ENCODE results near the gene STPG3.

STPG3 gene

GRCh38 chr9:137221095-137221505 lies 30.0 kb upstream of the STPG3 start:
- in situ Hi-C loops (cut with MboI; ENCODE audit: low sequenced_read_pairs) = loop anchor here (25.0 kb wide), 1 partner anchor 434 kb away; the partner anchor contains the start of genes CCDC183 and TMEM141

DNA sequence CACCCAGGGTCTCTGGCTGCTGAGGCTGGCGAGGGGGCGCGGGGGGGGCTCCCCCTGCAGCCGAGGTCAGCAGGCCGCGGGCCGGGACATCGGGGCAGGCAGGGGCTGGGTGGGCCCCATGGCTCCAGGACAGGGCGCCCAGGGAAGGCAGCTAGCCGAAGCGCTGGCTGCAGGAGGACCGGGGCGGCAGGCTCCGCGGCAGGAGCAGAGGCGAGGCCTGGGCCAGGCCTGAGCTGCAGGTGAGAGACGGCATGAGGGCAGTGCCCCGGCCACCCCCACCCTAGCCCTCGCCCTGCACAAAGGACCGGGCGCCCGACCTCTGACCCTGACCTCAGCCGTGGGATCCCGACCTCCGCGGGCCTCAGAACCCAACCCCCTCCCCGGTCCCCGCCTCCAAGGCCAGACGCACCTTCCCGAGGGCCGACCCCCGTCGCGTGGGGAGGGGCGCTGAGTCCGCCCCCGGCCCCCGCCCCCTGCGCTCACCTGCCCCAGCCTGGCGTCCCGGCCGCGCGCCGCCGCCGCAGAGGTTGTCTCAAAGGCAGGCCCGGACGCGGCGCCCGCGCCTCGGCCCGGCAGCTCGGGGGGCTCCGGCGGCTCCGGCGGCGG lies 29.5 kb upstream of the STPG3 start:
- in situ Hi-C loops (cut with MboI; ENCODE audit: low sequenced_read_pairs) = loop anchor here (25.0 kb wide), 1 partner anchor 434 kb away; the partner anchor contains the start of genes CCDC183 and TMEM141

- in situ Hi-C loops (cut with MboI; ENCODE audit: low sequenced_read_pairs) = loop anchor here (25.0 kb wide), 1 partner anchor 435 kb away; the partner anchor contains the start of genes CCDC183 and TMEM141
Observed at GRCh38 chr9:137222190-137223077, 28.7 kb upstream of the STPG3 start, which contains the start of gene RNF208. Gene RNF208 (minus strand): TSS chr9:137222240. CDS start chr9:137221212, 1,028 bp downstream.

DNA sequence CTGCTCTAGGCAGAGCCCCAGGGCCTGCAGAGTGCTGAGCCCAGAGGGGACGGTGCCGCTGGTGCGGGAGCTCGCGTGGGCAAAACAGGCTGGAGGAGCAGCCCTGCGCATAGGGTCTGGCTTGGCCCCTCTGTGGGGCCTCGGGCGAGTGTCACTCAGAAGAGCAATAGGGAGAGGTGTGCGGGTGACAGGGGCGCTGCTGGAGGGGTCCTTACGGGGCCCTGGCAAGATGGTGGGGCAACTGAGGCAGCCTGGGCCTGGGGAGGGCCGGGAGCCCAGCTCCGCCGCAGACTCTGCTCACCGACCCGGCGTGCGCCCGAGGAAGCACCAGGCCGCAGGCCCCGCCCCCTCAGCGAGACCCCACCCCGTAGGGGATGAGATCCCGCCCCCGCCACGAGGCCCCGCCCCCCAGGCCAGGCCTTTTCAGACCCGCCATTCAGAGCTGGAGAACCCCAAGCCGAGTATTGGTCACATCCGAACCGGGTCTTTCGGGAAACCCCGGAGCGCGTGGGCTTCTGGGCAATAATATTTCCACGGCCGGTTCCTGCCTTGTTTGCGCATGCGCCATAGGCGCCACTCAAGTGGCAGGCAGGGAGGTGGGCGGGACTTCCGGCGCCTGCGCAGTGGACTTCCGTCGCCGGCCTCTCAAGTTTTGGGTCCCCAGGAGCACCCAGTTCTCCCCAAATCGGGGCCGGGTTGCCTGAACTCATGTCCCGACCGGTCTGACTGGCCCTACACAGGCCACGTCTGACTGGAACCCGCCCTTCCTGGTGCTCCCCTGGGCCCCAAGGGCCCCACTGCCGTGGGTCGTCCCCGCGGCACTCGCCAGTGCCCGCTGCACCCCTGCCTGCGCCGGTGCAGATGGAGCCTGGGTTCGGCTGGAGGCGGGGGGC lies 27.8 kb upstream of the STPG3 start:
- in situ Hi-C loops (cut with MboI; ENCODE audit: low sequenced_read_pairs) = loop anchor here (25.0 kb wide), 1 partner anchor 436 kb away; the partner anchor contains the start of genes CCDC183 and TMEM141

DNA sequence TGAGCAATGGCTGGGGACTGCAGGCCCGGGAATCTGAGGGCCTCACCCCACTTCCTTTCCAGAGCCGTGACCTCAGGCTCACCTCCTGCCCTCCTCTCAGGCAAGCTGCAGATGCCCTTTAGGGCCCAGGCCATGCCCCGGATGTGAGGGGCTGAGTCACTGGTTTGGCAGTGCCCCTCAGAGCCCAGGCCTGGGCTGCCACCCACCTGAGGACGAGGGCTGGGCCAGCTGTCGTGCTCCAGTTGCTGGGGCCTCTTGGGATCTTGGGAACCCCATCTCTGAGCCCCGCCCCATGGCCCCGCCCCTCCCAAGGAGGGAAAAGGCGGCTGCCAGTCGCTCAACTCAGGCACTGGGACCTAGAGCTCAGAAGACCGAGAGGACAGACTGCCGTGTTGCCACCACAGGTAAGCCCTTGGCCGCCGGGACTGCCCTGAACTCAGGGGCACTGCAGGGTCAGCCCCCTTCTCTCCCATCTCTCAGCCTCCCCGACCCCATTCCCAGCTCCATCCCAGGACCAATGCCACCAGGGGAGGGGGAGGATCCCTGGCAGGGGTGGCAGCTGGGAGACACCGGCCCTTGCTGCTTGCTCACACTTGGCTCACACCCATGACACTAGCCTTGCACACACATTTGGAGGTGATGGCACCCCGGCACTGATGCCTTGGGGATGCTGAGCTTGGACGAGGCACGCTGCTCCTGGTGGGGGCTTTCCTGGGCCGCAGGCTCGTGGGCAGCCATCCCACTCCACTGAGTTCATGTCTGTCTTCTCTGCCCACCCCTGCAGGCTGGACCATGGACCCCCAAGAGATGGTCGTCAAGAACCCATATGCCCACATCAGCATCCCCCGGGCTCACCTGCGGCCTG lies 26.0 kb upstream of the STPG3 start, which contains the start of gene CYSRT1:
Gene CYSRT1 (plus strand): TSS at position 345 of the 865 bp plus-strand sequence. CDS start 448 bp downstream, at position 793.
- in situ Hi-C loops (cut with MboI; ENCODE audit: low sequenced_read_pairs) = loop anchor here (5.0 to 25.0 kb wide), 2 partner anchors 103 to 438 kb away; partner anchors contain the start of genes CCDC183 and TMEM141

- in situ Hi-C loops (cut with MboI; ENCODE audit: low sequenced_read_pairs) = loop anchor here (5.0 kb wide), 1 partner anchor 104 kb away; no protein-coding TSS in a partner anchor
Observed at GRCh38 chr9:137225699-137226331, 25.3 kb upstream of the STPG3 start.

- in situ Hi-C loops (cut with MboI; ENCODE audit: low sequenced_read_pairs) = loop anchor here (5.0 kb wide), 1 partner anchor 104 kb away; no protein-coding TSS in a partner anchor
Observed at GRCh38 chr9:137226338-137227053, 24.6 kb upstream of the STPG3 start.

GRCh38 chr9:137227054-137227852 lies 23.8 kb upstream of the STPG3 start, which contains the start of gene RNF224:
Gene RNF224 (plus strand): TSS chr9:137227502. CDS start chr9:137228336, 834 bp downstream.
- in situ Hi-C loops (cut with MboI; ENCODE audit: low sequenced_read_pairs) = loop anchor here (5.0 kb wide), 1 partner anchor 105 kb away; no protein-coding TSS in a partner anchor

DNA sequence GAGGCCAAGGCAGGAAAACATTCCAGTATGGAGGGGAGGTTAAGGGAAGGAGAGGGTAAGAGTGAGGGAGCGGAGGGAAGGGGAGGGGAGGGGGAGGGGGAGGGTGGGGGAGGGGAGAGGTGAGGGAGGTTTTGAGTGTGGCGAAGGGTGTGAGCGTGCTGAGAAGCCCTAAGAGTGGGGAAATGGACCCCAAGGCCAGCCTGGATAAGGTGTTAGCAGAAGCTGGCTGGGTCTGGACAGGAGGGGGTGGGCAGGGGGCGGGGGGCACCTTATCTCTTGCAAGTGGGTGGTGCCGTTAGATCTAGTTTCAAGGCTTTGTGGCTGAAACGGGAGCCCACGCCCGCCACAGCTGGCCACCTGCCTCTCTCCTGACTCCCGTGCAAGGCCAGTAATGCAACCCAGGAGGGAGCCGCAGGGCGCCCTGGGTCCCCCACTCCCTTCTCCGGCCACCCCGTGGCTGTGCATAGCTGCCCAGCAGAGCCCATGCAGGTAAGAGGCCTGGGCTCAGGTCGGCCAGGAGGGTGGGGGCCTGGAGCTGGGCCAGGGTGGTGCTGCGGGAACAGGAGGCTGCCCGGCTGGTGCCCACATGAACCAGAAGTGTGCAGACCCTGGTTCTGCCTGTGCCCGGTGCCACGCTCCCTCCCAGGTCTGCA lies 23.1 kb upstream of the STPG3 start:
- in situ Hi-C loops (cut with MboI; ENCODE audit: low sequenced_read_pairs) = loop anchor here (5.0 kb wide), 1 partner anchor 106 kb away; no protein-coding TSS in a partner anchor

DNA sequence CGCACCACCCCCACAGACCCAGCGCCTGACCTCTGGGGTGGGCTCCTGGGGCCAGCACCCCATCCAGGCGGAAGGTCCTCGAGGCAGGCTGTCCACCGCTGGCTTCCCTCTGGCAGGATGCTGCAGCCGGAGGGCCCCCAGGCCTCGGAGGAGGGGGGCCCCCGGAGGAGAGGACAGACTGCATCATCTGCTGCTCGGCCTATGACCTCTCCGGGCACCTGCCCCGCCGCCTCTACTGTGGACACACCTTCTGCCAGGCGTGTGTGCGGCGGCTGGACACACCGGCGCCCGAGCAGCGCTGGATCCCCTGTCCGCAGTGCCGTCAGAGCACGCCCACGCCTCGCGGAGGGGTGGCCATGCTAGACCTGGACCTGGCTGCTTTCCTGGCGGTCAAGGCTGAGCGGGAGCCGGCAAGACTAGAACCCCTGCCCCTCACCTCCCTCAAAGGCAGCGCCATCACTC lies 22.5 kb upstream of the STPG3 start:
- in situ Hi-C loops (cut with MboI; ENCODE audit: low sequenced_read_pairs) = loop anchor here (5.0 kb wide), 1 partner anchor 106 kb away; no protein-coding TSS in a partner anchor

GRCh38 chr9:137228968-137229896 lies 21.9 kb upstream of the STPG3 start:
- in situ Hi-C loops (cut with MboI; ENCODE audit: low sequenced_read_pairs) = loop anchor here (5.0 kb wide), 1 partner anchor 107 kb away; no protein-coding TSS in a partner anchor

DNA sequence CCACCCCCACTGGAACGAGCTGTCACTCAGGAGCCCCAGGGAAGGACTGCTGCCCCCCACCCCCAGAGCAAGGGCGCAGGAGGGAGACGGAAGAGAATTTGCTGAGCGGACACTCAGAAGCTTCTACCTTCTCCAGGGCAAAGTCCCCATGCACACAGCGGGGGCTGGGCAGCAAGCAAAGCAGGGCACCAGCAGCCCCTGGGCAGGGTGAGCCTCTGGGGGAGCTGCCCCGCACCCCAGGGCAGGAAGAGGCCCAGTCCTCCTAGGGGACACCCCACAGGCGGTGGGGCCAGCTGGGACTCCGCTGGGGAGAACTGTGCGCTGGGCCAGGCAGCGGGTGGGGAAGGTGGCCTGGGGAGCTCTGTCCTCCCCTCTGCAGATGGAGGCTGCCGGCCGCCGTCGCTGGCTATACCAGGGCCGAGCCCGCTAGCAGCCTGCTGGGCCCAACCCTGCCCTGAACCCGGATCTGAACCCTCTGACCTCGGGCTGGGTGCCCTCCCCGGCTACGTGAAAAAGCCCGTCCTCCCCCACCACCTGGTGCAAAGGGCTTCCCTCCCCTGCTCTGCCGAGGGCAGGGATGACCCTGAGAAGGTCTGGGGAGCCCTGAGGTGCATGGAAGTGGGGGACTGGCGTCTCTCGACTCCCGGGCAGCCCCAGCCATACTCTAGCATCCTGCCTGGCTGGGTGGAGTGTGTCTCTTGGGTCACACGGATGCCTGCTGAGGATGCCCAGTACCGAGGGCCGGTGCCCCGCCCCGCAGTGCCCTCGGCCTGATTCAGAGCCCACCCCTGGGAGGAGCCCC lies 21.0 kb upstream of the STPG3 start:
- in situ Hi-C loops (cut with MboI; ENCODE audit: low sequenced_read_pairs) = loop anchor here (5.0 kb wide), 1 partner anchor 108 kb away; no protein-coding TSS in a partner anchor

GRCh38 chr9:137230705-137231371 lies 20.2 kb upstream of the STPG3 start, which contains the start of gene SLC34A3:
Gene SLC34A3 (plus strand): TSS chr9:137230901. CDS start chr9:137231703, 802 bp downstream.
- in situ Hi-C loops (cut with MboI; ENCODE audit: low sequenced_read_pairs) = no loop called here

All from HL-60/S4 (cell line).